T-helper 9 cell (primary cell): ENCODE measurements around the gene CCDC106.
A peak's percentile ranks its signal among the peaks of the same experiment; 100 is the strongest.

Experiments used
- DNase-seq: peaks from one replicate; pipeline ENCODE4 v3.0.0-alpha.2; 2020

The CCDC106 gene

GRCh38 chr19:55652311-55653128 is 4.5 kb downstream of the CCDC106 start:
- no peak for DNase-seq

GRCh38 chr19:55653651-55654322 is 5.8 kb downstream of the CCDC106 start:
- peak; percentile 98 for DNase-seq

DNA sequence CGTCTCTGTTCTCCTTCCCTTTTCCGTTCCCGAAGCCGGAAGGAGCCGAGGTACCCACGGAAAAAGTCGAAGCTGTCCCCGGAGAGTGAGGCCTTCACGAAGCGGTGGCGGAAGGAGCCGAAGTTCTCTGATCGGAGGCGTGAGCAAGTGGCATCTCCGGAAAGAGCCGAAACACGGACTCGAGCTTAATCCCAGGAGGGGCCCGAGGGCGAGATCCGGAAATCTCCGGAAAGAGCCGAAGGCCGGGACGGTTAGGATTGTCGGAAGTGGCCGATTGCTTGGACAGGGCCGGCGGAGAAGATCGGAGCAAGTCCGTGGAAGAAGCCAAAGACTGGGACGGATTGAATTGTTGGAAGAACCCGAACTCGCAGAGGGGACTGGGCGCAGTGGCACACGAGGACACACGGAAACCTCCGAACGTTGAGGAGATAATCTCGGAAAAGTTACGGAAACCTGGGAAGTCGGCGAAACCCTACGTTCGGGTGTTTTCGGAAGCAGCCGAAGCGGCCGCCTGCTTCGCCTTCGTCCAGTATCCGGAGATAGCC is 6.4 kb downstream of the CCDC106 start:
- peak; percentile 97 for DNase-seq

- DNase-seq = peak; percentile 99
These were observed 7.0 kb downstream of the CCDC106 start, which contains the start of gene U2AF2 for GRCh38 chr19:55654868-55655647. U2AF2 (plus strand) TSS chr19:55655035; CDS start chr19:55655105, 70 bp downstream.

GRCh38 chr19:55655648-55656040 is 7.6 kb downstream of the CCDC106 start:
- no peak for DNase-seq

DNA sequence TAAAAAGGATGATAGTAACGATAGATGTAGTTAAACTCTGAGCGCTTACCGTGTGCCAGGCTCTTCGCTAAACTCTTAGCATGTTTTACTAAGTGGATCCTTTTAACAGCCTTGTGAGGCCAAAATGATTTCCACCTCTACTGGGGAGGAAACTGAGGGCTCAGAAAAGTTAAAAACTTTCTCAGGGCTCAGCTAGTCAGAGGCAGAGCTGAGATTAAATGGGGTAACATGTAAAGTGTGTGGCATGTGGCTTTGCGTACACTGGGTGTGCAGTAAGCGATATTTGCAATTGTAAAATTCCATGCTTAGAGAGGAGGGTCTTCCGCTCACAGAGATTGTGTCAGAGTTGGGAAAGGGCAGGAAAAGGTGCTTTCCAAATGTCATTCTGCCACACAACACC is 8.5 kb downstream of the CCDC106 start:
- DNase-seq = no peak

- DNase-seq = no peak
These were observed 9.2 kb downstream of the CCDC106 start for GRCh38 chr19:55656988-55657747.

- DNase-seq = no peak
These were observed 10.9 kb downstream of the CCDC106 start for GRCh38 chr19:55658846-55659459.

DNA sequence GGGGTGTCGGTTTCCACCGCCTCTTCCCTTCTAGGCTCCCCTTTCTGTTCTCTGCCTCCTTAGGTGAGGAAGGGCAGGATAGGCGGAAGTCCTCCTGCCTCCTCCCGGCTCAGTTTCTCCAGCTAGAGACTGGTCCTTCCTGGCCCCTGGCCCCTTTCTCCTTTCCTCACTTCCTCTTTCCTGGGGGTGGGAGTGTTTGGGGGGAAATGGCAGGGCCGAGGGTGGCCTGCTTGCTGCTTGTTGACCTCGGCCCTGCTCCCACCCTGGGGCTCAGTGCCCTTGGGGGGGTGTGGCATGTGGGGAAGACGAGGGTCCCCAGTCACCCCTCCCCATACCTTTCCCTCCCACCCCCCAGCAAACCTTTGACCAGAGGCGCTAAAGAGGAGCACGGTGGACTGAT is 11.8 kb downstream of the CCDC106 start:
- DNase-seq = no peak

DNA sequence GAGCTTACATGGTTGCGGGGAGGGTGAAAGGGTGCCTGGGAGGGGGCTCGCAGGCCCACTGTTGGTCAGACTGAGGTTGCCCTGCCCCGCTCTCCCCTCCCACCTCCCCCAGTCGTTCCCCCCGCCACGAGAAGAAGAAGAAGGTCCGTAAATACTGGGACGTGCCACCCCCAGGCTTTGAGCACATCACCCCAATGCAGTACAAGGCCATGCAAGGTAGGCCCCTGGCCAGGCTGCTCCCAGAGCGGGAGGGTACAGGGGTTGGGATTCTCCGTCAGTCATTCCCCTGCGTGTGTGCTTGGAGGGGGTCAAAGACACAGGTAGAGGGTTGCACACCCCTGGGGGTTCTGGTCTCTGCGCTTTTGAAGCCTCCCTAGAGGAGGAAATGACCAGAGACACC is 12.4 kb downstream of the CCDC106 start:
- no peak for DNase-seq

- DNase-seq = no peak
These were observed 13.0 kb downstream of the CCDC106 start for GRCh38 chr19:55660991-55661390.

GRCh38 chr19:55661826-55662225 is 13.8 kb downstream of the CCDC106 start:
- DNase-seq = no peak

DNA sequence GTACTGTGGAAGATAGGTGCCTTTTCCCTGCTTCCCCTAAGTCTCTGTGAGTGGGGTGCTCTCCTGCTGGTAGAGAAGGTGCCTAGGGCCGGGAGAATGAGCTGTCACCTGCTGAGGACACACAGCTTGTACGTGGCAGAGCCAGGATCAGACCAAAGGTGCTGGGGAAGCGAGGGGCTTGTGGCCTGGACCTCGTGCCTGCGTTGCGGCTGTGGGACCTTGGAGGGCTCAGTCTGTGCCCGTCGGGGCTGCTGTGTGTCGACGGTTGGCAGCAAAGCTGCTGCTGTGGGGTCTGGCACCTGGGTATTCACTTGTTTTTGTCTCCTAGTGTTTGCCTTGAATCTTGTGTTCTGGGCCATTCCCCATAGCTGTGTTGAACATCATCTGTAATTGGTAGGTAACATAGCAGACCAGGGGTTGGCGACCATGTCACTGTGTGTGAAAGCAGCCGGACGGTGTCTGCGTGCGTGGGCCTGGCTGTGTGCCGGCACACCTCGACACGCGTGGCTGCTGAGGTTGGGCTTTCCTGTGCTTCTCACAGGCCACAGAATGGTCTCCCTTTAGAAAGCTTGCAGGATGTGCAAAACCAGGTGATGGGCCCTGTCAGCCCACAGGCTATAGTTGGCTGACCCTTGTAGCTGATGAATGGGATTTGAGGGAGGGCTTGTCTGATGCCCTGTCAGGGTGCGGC is 16.0 kb downstream of the CCDC106 start:
- DNase-seq = no peak

DNA sequence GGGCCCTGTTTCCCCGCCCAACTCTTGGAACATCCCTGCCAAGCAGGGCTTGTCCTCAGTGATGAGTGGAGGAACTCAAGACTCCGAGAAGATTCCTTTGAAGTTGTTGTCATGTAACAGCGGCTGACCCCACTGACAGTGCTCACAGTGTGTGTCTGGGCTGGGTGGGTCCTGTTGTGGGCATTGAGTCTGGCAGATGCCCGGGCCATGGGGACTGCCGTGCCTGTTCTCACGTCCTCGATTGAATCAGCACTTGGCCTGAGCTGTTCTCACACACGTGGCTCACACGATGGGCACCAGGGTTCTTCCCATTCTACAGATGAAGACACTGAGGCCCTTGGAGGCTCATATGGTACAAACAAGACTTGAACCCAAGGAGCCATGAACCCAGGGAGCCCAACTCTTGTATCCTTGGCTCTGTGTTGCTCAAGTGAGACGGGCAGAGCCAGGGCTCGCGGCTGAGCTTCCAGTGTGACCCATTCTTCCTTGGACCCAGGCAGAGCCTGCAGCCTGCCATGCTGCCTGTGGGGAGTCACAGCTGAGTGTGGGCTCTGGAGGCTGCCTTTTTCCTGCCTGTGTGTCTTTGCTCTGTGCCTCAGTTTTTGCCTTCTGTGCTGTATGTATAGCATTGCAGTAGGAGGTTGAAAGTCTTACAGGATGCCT is 18.5 kb downstream of the CCDC106 start:
- DNase-seq = no peak

DNA sequence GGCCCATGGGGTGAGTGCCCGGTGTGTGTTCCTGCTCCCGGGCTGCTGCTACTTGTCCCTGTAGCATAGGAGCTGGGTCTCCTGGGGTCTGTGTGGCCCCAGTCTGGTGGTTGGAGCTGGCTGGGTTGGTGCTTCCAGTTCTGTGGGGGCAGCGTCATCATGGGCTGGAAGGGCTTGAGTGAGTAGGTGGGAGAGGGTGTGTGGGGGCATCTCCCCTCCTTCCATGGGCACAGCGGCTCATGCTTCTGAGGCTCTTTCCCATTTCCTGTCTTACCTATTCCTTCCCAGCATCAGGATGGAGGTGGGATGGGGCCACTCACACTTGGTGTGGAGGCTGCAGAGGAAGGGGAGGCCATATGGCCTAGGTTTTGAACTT is 19.0 kb downstream of the CCDC106 start:
- DNase-seq = no peak

- DNase-seq = no peak
These were observed 19.5 kb downstream of the CCDC106 start for GRCh38 chr19:55667511-55667910.

DNA sequence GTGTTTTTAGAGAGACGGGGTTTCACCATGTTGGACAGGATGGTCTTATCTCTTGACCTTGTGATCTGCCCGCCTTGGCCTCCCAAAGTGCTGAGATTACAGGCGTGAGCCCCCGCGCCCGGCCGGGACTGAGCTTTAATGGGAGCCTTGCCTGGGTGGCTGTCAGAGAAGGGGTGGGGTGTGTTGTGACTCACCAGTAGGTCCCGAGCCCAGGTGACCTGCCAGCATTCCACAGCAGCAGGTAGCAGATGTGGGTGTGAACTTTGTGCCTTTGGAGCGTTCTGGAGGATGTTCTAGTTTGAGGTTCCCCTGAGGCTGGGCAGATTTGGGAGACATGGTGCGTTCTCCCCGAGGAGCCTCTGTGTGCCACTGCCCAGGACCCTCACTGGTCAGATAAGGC is 19.9 kb downstream of the CCDC106 start:
- DNase-seq = no peak

- DNase-seq = no peak
These were observed 20.8 kb downstream of the CCDC106 start for GRCh38 chr19:55668603-55669348.

DNA sequence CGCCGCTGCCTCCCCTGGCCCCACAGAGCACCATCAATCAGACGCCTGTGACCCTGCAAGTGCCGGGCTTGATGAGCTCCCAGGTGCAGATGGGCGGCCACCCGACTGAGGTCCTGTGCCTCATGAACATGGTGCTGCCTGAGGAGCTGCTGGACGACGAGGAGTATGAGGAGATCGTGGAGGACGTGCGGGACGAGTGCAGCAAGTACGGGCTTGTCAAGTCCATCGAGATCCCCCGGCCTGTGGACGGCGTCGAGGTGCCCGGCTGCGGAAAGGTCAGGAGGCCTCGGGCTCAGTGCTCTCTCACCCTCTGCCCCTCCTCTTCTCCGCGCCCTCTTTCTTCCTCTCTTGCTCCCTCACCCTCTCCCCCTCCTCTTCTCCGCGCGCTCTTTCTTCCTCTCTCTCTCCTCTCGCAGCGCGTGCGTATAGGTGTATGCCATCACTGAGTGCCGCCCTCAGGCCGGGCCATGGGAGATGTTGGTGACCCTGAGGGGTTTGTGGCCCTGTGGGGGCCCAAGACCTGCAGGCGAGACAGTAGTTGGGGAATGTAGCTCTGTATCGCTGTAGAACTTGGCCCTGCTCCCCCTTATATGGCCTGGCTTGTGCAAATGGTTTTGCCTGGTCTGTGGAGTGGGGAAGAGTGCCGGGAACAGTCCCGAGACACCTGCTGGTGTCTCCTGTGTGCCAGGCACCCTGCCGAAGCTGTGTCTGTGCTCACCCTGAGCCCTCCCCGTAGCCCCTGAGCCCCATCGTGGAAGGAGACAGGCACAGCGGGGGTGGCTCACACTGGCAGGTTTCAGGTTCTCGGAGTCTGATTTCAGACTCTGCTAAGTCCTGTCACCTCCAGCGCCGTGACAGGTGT is 21.6 kb downstream of the CCDC106 start:
- no peak for DNase-seq
